Mononuclear cell (primary cell): ENCODE data around the gene SLC25A48. TPM values are rescaled to one million over a fixed set of nuclear protein-coding genes. Genes with fewer than 3 reads are reported as not detected.

ENCODE experiments used
- H3K27me3 ChIP-seq: 2 replicates; pipeline ENCODE4 v1.6.0; 2011; ENCODE audit warnings: low read length, control low read depth; ENCODE audit not compliant: insufficient read depth
- H3K4me1 ChIP-seq: 2 replicates; pipeline ENCODE4 v1.5.1; 2011; ENCODE audit warnings: mild to moderate bottlenecking, low read length, control low read depth; ENCODE audit not compliant: insufficient read depth
- H3K4me3 ChIP-seq: 2 replicates; pipeline ENCODE4 v1.5.1; 2011; ENCODE audit warnings: mild to moderate bottlenecking, low read length, moderate library complexity
- H3K9me3 ChIP-seq: 2 replicates; pipeline ENCODE4 v1.5.1; 2011; ENCODE audit warnings: low read depth, mild to moderate bottlenecking, control low read depth, low read length
- total RNA-seq: library from RNA; depleted of rRNA; stranded (reverse); fragments of >200 nt; gene quantifications from one replicate; pipeline ENCODE4 v1.2.3, GENCODE V29; 2012

Gene SLC25A48
- total RNA-seq, 1 donor: not detected

DNA sequence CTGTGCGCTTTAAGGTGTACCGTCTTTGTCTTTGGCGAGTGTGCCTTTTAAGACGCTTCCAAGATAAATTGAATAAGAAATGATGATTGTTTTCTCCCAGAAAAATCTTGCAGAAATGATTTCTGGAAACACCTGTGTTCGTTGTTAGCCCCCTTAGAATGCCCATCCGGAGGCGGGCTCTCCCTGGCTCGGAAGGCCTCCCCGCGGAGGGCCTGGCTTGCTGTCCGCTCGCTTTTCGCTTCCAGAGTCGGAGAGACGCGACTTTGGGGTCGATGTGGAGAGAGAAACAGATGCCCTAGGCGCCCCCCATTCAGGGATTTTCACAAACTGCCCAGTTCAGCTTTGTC, 96.5 kb downstream of the SLC25A48 start:
- H3K9me3 ChIP-seq: no peaks in the 10 kb centered on the region
- no peak overlapping the region for H3K4me3 ChIP-seq
- no peaks in the 10 kb centered on the region for H3K4me1 ChIP-seq
- peaks cover 69% of the 10 kb centered on the region for H3K27me3 ChIP-seq

DNA sequence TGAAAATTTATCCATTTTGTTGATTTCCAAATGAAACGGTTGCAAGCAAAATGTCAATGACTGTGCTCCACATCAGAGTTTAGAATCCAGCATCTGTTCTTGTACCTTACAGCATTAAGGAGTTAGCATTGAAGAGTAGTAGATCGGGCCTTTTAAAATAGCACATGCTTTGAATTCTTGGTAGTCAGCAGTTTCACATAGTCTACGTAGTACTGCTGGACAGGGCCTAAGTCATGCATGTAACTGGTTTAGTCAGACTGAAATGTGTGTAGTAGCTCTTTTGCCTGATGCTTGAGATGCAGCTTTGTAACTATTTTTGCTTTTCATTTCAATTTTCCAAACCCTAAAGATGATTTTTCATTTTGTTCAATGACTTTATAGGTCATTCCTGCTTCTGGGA, 100.5 kb downstream of the SLC25A48 start:
- Histone ChIP-seq H3K27me3 (peaks cover 44% of the 10 kb centered on the region), H3K4me1 (no peaks in the 10 kb centered on the region), H3K9me3 (no peaks in the 10 kb centered on the region), H3K4me3 (no peak overlapping the region)

DNA sequence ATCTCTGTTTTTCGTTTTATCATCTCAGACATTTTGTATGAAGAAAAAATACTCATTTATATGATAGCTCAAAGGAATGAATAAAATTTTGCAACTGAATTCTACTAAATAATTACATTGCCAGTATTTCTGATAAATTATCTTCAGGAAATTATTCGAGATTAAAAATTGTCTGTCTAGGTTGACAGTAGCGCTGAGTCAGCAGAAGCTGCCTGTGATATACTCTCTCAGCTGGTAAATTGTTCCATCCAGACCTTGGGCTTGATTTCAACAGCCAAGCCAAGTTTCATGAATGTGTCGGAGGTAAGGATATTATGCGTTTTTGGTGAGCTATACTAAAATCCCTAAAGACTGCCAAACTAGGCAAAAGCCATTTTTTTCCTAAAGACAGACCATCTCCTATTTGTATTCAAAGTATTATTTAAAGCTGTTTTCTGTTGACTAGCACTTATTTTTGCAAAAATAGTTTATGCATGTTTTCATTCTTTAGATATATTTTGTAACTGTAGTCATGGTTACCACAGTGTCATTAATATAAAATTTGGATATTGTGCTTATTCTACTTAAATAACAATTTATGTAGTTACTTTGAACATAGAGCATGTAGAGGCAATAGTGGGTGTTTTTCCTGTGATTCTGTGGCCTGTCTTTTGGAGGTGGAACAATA, 102.9 kb downstream of the SLC25A48 start:
- no peaks in the 10 kb centered on the region for H3K9me3 ChIP-seq
- H3K4me3 ChIP-seq: no peak overlapping the region
- peaks cover 29% of the 10 kb centered on the region for H3K27me3 ChIP-seq
- no peaks in the 10 kb centered on the region for H3K4me1 ChIP-seq

Other genes starting within 250 kb of the SLC25A48 start
- gene IL9, start 61.2 kb downstream of the SLC25A48 start, total RNA-seq: not detected
- gene LECT2, start 120.3 kb downstream of the SLC25A48 start, total RNA-seq: not detected
- 159 TPM for gene TGFBI, start 194.3 kb downstream of the SLC25A48 start, total RNA-seq